NCI-H2107 treated with DMSO at 0.1 percent for 48 hours (cell line): Measurements from ENCODE around the gene CGB5.

Experiments
- DNase-seq: peaks from one replicate; lab custom pipeline; 2025; ENCODE audit not compliant: unreplicated experiment; lab: John Stamatoyannopoulos, UW

Gene CGB5

GRCh38 chr19:49085020-49085867 lies 41.6 kb downstream of the CGB5 start, which contains the start of gene SNRNP70:
Gene SNRNP70, plus strand, starts transcription at chr19:49085451. Its CDS starts 964 bp downstream, at chr19:49086415.
- peak; percentile 97 for DNase-seq

- no peak for DNase-seq
Measured at GRCh38 chr19:49085868-49086232, 42.2 kb downstream of the CGB5 start.

GRCh38 chr19:49086296-49086695 lies 42.6 kb downstream of the CGB5 start:
- DNase-seq: no peak

- no peak for DNase-seq
Measured at GRCh38 chr19:49091391-49092038, 47.9 kb downstream of the CGB5 start.

GRCh38 chr19:49092686-49093085 lies 49.0 kb downstream of the CGB5 start:
- DNase-seq: no peak
